NCI-H510A treated with DMSO at 0.1 percent for 48 hours (cell line): Measurements from ENCODE around the gene SLC2A8.

Source experiments
- DNase-seq: peaks from one replicate; lab custom pipeline; 2025; lab: John Stamatoyannopoulos, UW

The SLC2A8 gene, protein sequence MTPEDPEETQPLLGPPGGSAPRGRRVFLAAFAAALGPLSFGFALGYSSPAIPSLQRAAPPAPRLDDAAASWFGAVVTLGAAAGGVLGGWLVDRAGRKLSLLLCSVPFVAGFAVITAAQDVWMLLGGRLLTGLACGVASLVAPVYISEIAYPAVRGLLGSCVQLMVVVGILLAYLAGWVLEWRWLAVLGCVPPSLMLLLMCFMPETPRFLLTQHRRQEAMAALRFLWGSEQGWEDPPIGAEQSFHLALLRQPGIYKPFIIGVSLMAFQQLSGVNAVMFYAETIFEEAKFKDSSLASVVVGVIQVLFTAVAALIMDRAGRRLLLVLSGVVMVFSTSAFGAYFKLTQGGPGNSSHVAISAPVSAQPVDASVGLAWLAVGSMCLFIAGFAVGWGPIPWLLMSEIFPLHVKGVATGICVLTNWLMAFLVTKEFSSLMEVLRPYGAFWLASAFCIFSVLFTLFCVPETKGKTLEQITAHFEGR

DNA sequence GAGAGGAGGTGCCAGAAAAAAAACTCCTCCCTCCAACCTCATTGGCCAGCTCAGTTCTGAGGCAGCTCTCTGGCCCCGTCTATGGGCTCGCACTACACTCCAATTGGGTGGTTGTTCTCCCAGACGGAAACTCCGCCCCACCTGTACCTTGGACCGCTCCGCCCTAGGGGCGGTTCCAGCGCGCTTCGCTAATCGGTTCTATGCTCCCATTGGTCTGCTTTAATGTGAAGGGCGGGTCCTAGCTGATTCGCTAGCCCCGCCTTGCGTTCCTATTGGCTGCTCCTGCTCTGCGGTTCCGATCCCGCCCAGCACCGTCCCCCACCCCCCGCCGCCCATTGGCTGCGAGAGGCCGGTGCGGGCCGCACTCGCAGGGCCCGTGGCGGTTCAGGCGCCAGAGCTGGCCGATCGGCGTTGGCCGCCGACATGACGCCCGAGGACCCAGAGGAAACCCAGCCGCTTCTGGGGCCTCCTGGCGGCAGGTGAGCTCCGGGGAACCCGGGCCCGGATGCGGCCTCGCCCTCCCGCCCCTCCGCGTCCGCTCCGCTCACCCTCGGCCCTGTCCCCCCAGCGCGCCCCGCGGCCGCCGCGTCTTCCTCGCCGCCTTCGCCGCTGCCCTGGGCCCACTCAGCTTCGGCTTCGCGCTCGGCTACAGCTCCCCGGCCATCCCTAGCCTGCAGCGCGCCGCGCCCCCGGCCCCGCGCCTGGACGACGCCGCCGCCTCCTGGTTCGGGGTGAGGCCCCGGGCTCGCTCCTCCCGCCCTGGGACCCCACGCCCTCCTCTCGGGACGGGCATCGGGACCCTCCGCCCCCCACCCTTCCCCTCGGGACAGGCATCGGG, at the start of gene SLC2A8:
SLC2A8 (plus strand) TSS at position 362 of the 838 bp plus-strand sequence; CDS start at position 424, 62 bp downstream.
- DNase-seq: peak; percentile 100

DNA sequence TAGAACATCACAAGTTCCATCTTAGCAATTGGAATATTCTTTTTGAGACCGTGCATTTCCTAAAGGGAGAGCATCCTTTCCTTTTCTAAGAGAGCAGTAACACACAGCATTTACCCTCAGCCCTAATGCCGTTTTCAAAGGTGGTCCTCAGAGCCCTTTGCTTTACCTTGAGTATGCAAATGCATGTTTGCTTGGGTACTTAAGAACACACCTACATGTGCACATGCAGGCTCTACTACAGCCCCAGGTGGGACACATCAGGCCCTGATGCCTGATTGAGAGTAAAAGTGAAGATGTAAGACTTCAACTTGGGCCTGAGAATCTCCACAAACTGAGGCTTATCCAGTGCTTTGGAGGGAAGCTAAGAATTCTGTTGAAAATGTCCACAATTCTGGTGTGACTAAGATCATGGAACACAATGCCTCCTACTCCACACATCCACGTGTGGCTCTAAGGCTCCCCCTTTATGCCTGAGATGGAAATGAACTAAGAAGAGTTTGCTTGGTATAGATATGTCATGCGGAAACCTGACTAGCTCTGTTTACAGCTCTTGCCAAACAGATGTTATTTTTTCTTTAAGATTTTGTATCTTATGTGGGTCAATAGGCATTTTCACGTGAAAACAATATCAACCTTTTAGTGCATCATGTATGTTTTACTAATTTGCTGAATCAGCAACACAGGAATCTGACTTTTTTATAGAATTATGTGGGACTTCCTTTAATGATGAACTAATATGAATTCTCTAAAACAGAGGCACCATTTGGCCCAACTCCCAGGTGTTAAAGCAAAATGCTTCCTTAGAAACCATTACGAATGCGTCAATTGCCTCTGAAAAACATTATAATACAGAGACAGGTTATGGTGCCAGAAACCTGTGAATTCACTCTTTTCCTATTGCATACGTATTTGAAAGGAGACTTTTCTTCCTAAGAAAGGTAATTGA, 48.9 kb upstream of the SLC2A8 start:
- DNase-seq: peak; percentile 29

DNA sequence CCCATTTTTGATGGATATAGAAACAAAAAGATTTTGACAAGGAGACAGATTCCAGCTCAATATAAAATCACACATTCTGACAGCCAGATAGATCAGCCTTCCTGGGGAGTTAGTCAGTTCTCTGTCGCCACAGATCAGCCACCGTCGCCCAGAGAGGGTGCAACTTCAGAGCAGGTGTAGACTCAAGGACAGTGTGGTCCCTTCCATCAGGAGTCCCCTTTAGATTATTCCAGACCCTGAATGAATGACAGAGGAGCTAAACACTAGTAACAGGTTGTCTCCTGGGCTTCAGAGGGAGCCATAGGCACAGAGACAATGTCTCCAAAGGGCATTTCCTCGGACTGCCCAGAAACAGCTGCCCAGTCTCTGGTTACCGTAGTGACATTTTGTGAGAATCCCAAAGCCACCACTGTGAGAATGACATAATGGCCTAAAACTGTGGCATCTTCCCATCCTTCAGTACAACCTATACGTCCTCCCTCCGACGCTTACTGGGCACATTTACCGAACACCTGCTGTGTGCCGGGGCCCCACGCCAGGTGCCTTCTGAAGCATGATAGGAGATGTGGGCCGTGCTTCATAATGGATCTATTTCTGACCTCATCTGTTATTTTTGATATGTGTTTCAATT, 47.4 kb upstream of the SLC2A8 start:
- DNase-seq: peak; percentile 70

DNA sequence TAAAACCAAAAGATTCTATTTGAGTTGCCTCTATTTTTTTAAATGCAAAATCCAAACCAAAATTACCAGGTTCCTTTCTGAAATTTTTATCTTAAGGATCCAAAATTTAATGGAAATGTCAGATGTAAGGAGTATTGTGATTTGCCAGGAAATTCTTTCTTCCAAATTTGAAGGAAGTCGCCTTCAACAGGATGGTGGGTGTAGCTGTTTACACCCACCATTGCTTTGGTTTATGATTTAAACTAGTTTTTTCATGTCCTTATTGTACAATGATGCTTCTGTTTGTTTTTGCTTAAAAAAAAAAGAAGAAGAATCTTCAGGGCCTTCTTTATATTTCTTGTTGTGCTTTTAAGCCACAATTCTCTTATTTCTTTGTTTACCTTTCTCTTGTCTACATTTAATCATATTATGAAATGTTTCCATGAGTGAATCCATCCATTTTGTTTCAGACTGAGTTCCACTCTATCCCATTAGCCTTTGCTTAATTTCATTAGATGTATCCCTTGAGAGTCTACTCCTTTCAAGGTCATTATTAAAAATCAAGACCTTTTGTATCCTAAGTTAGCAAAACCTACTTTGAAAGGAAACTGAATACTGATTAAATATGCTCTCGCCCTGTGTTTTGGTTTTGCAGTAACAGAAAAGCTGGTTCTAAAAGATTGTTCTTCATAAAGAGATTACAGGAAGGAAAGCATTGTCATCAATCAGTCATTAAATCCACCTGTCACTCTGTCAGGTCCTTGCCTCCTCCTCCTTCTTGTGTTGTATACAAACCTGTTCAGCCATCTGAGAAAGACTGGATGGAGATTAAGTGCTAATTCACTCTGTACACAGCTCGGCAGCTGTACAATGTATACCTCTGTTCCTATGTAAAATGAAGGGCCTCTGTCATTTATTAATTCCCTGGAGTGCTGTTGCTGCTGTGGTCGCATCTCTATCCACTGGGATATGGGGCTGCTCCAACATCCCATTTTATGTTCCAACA, 45.5 kb upstream of the SLC2A8 start:
- DNase-seq: peak; percentile 92

DNA sequence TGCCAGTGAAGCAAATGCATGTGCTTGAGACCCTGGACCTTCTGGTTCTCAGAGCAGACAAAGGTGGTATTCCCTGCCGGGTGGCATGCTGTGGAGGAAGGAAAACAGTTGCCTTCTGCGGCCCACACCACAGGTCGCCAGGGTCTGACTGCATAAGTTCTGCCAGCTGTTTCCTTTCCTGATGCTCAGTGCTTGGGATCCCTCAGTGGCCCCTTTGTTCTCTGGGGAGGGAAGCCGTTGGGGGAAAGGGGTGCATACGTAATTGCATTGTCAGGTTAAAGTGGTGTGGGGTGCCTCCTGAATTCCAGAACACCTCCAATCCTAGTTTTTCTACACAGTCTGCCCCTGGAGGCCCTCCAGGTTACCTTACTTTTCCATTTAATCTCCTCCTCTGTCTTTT, 43.1 kb upstream of the SLC2A8 start:
- no peak for DNase-seq

DNA sequence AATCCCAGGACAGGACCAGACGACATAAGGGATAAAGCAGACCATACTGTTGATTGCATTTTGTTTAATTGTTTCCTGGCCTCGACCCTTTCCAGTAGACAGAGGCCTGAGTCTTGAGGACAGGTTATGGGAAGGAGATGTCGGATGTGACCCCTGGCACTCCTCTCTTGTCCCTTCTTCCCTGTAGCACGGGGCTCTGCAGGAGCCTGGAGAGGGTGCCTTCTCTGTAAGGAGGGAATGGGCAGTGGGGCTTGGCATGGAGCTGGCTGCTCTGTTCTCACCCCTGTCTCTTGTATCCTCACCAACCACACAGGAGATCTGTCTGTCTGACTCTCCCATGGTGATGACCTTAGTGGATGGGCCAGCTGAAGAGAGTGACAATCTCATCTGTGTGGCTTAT, 40.1 kb upstream of the SLC2A8 start:
- no peak for DNase-seq

DNA sequence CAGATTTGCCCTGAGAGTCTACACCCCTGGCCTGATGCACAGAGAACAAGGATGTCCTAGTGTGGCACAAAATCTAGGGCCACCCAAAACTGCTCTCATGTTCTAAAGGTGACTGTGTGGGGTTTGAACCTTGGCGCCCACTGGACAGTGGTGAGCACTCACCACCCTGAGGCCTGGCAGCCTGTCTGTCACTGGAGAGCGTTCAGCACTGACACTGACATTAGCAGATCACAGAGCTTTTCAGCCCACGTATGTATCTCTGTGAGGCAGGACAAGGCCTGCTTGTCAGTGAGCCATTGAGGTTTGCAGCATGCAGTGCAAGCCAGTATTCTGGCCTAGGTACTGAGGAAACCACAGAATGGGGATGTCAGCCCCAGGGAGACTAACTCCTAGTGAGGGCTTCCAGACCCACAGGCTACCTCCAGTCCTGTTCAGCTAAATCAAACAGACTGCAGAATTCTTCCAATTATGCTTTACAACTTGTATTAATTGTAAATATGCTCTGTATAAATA, 38.9 kb upstream of the SLC2A8 start:
- DNase-seq: no peak

DNA sequence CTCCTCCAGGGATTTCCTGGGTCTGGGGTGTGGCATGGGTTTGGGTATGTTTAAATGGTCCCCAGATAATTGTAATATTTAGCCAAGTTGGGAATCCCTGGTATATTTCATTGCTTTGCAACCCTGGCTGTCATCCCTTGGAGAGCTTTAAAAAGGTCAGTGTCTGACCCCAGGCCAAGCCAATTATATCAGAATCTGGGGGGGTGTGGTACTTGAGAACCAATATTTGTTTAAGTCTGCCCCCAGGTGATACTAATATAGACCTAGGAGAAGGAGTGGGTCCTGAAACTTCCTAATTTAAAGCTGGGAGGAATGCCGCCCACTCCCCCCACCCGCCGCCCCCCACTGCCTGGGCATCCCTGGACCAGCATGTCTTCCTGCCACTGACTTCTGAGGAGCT, 38.2 kb upstream of the SLC2A8 start:
- DNase-seq: no peak

DNA sequence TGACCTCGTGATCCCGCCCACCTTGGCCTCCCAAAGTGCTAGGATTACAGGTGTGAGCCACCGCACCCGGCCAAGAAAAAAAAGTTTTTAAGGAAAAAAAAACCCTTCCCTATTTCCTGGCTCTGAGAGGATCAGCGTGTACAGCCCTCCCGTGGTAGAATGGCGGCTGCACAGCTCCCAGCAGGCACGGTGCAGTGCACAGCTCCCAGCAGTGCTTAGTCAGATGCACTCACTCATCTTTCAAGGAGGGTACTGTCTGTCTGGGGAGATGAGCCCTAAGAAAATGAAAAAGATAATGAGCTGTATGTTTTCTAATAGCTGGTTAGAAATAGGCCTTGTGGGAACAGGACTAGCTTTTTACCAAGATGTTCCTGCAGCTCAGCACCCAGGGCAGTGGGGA, 36.7 kb upstream of the SLC2A8 start:
- DNase-seq: no peak

DNA sequence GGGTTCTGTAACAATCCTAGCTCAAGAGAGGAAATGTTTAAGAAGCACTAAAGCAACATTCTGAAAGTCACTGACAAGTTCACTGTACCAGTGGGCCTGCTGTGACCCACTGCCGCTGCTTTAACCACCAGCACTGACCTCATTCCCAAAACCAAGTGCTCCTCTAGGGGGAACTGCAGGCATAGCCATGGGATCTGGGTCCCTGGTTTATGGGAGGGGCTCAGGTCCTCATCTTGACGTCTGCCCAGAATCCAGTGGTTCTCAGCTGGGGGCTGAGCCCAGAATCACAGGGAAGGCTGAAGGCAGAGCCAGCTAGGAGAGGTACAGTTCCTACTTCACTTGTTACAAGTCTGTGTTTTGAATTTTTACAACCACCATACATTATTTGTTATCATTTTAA, 36.1 kb upstream of the SLC2A8 start:
- DNase-seq: no peak

DNA sequence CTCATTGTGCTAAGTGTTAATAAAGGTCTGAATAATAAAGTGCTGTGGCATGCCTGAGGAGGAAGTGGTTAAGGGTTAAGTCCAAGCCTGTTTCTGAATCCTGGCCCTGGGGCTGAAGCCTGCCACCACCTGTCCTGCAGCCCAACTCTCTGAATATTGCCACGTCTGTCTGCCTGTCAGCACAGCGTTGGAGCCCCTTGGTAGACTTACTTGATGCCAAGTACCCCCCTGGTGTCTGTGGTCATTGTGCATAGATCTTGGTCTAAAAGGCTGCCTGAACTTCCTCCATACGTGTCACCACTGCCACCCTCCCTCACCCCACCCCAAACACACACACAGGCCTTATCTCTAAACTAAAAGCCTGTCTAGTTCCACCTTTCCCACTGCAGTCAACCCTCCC, 35.4 kb upstream of the SLC2A8 start:
- DNase-seq: no peak

DNA sequence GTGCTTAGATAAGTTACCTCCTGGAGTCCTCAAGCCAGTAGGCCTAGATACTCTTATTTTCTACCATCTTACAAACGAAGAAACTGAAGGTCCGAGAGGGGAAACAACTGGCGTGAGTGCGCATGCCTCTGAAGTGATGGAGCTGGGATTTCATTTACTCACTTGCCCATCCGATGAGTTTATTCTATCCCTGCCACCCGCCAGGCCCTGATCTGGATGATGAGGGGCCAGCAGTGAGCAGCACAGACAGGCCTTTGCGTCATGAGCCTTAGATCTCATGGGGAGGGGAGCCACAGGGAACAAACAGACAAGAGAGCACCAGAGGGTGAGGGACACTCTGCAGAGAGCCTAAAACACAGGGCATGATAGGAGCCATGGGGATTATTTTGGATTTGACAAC, 34.1 kb upstream of the SLC2A8 start:
- DNase-seq: no peak

DNA sequence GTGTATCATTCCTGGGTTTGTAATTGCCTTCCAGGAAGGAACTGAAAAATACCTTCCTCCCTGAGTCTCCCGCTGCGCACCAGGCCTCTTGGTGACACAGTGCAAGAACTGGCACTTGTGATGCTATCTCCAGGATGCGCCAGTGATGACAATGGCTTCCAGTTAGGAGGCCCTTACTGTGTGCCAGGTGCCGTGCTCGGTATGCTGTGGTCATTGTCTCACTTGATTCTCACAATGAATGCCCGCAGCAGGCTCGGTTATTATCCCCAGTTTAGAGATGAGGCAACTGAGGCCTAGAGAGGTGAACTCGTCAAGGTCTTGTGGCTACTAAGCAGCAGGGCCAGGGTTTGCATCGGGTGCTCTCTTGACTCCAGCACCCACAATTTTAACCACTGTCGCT, 31.5 kb upstream of the SLC2A8 start:
- no peak for DNase-seq

DNA sequence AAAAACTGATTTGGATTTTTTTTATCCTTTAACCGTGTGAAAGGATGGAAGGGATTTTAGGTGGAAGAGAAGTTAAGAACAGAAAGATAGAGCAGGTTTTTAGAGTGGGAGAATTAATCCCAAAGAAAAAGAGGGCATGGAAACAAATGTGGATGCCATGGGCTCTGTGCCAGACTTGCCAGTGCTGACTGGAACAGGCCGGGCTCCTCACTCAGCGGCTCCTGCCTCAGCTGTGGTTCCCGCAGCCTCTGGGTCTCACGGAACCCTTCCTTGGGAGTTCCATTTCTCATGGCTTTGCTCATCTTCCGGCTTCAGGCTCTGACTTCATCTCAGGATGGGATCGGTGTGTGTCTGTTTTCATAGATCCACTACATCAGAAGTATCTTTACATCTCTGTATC, 30.4 kb upstream of the SLC2A8 start:
- no peak for DNase-seq

DNA sequence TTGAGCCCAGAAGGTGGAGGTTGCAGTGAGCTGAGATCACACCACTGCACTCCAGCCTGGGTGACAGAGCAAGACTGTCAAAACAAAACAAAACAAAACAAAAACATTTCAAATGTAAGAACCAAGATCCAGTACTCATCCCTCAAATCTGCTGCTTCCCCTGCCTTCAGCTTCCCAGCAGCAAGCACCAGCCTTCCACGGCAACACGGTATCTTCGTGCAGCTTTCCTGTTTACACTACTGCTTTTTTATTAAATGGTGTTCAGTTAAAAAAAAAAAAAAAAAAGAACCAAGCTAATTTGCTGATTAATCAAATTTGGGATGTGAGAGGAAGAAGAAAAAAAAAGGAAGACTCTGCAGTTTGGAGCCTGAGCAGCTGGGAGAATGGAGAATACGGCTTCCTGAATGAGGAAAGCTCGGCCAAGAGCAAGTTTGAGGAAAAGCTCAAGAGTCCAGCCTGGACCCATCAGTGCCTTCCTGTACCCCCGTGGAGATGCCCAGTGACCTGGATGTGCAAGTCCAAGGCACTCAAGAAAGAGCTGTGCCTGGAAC, 28.0 kb upstream of the SLC2A8 start:
- DNase-seq: no peak

DNA sequence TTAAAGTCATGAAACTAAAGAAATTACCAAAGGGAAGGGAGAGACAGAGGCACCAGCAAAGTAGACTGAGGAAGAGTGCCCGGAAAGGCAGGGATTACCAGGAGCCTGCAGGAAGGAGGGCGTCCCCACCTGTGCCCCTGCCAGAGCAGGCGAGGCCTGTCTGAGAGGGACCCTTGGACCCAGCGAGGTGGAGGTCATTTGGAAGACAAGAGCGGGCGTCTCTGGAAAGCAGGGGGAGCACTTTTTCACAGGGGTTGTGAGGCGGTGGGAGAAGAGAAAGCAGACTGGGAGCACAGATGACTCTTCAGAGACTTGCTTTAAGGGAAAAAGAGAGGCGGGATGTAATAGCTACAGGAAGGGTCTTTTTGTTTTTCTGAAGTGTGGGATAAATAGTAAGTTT, 27.5 kb upstream of the SLC2A8 start:
- no peak for DNase-seq

DNA sequence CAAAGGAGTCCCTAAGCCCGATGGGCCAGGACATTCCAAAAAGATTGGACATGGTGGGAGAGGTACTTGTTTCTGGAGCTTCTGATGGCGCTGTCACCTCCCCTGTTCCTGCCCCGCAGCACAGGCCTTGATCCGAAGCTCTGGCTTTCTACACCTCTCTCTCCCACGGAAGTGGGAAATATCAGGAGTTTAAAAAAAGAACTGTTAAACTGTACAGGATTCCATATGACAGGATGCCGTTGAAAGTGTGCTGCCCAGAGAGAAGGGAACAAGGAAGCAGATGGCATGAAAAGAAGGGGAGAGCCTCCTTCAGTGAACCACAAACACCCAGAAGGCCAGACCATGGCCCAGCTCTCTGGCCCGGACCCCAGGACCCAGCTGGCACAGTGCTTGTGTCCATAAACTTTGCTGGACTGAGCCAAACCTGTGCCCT, 26.8 kb upstream of the SLC2A8 start:
- DNase-seq: no peak

DNA sequence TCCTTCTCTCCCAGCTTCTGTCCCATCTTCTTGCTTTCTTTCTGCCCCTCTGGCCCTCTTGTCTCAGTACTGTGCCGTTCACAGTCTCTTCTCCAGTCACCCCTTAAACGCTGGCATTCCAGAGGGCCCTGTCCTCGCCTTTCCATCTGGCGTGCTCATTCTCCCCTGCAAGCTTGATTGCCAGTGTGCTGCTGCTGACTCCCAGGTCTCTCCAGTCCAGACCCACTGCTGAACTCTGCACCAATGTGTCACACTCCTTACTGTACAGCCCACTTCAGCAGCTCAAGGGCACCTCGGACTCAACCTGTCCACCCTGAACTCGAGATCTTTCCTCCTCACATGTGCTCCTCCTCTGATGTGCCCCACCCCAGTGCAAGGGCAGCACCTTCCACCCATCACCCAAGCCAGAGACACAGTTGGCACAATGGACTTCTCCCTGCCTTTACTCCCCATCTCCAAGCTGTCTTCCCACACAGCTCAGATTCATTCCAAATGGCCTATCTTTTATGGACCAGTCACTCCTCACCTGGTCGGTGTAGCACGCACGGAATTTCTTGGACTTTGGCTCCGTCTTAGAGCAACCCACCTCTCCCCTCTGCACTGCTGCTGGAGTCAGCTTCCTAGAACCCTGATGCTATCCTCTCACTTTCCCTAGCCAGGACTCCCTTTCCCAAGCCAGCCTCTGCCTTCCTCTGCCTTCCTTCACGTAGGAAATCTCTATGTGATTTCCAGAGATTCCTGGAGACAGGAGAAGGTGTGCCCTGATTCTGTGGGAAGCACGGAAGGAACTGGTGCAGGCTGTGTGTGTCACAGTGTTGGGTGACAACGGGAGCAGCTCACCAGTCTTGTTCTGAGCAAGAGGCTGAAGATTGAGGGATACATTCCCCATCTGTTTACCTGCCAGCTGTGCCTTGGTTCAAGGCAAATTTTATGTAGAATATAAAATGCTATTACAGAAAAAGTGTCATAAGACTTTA, 26.0 kb upstream of the SLC2A8 start:
- no peak for DNase-seq
